Choroid plexus epithelial cell (primary cell): Measurements from ENCODE around the gene DGAT2L6.

ENCODE experiments used
- DNase-seq: peaks from one replicate; pipeline ENCODE4 v3.0.0-alpha.2; 2010; ENCODE audit warnings: low read depth
- H3K4me3 ChIP-seq: 2 replicates; pipeline ENCODE4 v1.5.1; 2011; ENCODE audit warnings: low read depth, mild to moderate bottlenecking, control low read depth, low read length, moderate library complexity
- TF ChIP-seq, protein P1 (sequence below): conservative IDR thresholded peaks from 2 replicates; pipeline ENCODE4 v1.5.1; 2011; ENCODE audit warnings: low read depth, mild to moderate bottlenecking, control low read depth, inconsistent platforms, low read length, moderate library complexity

The DGAT2L6 gene, protein sequence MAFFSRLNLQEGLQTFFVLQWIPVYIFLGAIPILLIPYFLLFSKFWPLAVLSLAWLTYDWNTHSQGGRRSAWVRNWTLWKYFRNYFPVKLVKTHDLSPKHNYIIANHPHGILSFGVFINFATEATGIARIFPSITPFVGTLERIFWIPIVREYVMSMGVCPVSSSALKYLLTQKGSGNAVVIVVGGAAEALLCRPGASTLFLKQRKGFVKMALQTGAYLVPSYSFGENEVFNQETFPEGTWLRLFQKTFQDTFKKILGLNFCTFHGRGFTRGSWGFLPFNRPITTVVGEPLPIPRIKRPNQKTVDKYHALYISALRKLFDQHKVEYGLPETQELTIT

GRCh38 chrX:70176938-70177533 lies at the start of gene DGAT2L6:
DGAT2L6 (plus strand) TSS chrX:70177483; CDS start chrX:70177583, 100 bp downstream.
- peak; percentile 9 for DNase-seq
- H3K4me3 ChIP-seq, result no peak within 1 kb of the TSS
- TF ChIP-seq, protein P1, sequence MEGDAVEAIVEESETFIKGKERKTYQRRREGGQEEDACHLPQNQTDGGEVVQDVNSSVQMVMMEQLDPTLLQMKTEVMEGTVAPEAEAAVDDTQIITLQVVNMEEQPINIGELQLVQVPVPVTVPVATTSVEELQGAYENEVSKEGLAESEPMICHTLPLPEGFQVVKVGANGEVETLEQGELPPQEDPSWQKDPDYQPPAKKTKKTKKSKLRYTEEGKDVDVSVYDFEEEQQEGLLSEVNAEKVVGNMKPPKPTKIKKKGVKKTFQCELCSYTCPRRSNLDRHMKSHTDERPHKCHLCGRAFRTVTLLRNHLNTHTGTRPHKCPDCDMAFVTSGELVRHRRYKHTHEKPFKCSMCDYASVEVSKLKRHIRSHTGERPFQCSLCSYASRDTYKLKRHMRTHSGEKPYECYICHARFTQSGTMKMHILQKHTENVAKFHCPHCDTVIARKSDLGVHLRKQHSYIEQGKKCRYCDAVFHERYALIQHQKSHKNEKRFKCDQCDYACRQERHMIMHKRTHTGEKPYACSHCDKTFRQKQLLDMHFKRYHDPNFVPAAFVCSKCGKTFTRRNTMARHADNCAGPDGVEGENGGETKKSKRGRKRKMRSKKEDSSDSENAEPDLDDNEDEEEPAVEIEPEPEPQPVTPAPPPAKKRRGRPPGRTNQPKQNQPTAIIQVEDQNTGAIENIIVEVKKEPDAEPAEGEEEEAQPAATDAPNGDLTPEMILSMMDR, result no peak

DNA sequence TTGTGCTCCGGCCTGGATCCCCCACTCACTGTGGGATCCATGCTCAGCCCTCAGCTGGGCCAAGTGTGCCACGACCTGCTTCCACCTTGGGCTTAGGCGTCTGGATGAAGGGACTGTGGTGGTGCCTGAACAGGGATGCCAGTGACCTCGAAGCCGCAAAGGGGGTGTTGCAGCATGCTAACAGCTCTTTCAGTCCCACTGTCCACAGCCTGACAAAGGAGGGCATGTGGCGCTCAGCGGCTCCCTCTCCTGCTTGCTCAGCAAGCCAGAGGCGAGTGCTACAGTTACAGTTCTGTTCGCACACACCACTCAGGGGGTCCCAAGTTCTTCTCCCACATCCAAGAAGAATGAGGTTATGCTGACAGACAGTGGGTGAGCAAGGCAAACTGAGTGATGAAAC lies 49.2 kb upstream of the DGAT2L6 start:
- TF ChIP-seq, protein P1, result no peak
- no peak for DNase-seq
- no peak overlapping the region for H3K4me3 ChIP-seq

DNA sequence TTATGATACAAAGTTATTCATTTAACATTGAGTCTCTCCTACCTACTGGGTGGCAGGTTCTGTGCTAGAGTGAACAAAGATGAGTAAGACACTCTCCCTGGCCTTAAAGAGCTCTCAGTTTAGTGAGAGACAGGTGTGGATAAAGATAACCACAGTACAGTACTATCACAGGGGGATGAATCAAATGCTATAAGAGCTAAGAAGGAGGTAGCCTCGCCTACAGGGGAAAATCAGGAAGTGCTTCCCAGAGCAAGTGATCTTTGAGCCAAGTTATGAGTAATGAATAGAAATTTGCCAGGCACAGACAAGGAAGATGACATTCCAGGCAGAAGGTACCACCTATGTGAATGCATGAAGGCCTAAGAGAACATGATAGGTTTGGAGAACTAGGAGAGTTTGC lies 47.5 kb upstream of the DGAT2L6 start:
- no peak for DNase-seq
- TF ChIP-seq, protein P1, result no peak
- no peak overlapping the region for H3K4me3 ChIP-seq

- TF ChIP-seq, protein P1, result no peak
- no peak for DNase-seq
- no peak overlapping the region for H3K4me3 ChIP-seq
Measured at GRCh38 chrX:70132224-70132623, 45.1 kb upstream of the DGAT2L6 start.

DNA sequence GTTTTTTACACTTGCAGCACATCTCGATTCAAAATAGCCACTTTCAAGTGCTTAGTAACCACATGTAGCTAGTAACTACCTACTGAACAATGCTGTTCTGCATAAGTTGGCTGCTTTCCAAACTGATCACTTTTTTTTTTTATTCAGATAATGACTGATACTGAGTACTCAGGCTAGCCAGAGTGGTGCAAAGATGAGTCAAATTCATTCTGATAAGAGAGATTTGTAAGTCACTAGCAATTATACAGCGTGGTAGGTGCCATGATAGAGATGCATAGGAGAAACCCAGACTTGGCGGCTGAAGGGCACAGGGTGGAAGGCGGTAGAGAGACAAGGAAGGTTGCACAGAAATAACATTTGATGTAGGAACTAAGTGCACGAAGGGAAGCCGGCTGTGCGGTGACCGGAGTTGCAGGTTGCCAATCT lies 44.4 kb upstream of the DGAT2L6 start:
- DNase-seq, result no peak
- TF ChIP-seq, protein P1, result no peak
- peak overlapping the region; percentile 67 for H3K4me3 ChIP-seq

- DNase-seq, result peak; percentile 86
- TF ChIP-seq, protein P1, result peak; percentile 61
- peak within 1 kb of the TSS; percentile 67 for H3K4me3 ChIP-seq
Measured at GRCh38 chrX:70133303-70134115, 43.8 kb upstream of the DGAT2L6 start, which contains the start of gene IGBP1. IGBP1 (plus strand) TSS chrX:70133447; CDS start chrX:70133948, 501 bp downstream.
